GM18517 (cell line): ENCODE measurements around the gene ZBTB44.
A peak's percentile ranks its signal among the peaks of the same experiment; 100 is the strongest.
"Not testable (repeated sequence)": the region's sequence is repeated elsewhere in the genome, so short reads cannot be mapped to it uniquely, and the experiment has no call there.

Experiments
- ATAC-seq: cut with Tn5 transposase; IDR thresholded peaks from one replicate; pipeline ENCODE4 v1.9.1; 2021; ENCODE audit warnings: mild to moderate bottlenecking, moderate library complexity; ENCODE audit not compliant: unreplicated experiment

ZBTB44 gene

DNA sequence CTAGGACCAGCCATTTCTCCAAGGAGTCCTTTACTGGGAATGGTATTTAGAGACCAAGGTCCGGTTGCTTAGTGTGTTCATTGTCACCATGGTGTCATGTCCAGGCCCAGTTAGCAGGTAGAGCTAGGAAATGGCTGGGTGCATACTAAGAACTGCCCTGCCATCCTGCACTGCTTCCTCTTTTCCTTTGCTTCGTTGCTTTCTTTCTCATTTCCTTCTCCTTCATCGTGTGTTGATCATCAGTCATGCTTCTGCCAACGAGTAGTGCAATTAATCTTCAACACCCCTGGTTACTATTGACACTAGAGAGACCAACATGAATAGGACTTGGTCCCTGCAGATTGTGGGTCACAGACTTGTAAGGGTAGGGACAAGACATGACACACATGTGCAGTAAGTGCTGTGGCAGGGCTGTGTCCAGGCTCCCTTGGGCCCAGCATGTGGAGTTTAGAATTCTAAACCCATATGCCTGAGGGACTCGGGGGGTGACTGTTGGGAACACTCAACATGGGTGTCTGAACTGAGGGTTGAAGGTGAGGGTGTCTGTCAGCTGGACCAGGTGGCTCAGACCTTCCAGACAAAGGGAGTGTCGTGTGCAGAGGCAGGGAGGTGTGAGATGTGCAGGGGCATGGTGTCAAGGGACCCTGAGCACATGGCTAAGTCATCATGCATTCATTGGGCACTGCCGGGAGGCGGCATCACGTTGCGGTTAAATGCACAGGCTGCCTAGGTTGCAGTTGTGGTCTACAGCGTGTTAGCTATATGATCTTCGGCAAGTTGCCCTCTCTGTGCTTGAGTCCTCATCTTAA, 112.5 kb downstream of the ZBTB44 start:
- no peak for ATAC-seq

DNA sequence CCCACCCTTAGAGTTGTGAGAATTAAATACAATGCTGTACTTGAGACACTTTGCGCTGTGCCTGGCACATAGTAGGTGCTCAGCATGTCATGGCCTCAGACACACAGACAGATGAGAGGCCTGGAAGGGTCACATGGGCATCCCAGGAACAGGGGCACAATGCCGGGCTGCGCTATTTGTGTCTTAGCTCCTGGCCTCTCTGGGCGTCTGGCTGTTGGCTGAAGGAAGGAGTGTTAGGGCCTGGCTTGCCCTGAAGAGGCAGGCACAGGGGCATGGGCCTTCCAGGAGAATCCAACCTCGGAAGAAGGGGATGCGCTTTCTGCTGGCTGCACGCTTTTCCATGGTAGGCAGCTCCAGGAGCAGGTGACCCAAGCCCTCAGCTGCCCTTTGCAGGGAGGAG, 113.7 kb downstream of the ZBTB44 start:
- no peak for ATAC-seq

DNA sequence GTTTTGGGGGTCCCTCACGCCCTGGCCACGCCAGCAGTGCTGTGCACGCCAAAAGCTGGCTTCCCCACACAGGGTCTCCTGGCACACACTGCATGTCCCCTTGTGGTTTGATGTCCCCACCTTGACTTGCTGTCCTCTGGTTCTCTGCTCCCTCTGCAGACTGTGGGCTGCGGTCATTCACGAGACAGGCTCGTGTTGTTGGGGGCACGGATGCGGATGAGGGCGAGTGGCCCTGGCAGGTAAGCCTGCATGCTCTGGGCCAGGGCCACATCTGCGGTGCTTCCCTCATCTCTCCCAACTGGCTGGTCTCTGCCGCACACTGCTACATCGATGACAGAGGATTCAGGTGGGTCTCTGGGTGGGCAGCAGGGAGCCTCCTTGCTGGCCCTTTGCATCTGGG, 114.9 kb downstream of the ZBTB44 start:
- ATAC-seq: no peak

DNA sequence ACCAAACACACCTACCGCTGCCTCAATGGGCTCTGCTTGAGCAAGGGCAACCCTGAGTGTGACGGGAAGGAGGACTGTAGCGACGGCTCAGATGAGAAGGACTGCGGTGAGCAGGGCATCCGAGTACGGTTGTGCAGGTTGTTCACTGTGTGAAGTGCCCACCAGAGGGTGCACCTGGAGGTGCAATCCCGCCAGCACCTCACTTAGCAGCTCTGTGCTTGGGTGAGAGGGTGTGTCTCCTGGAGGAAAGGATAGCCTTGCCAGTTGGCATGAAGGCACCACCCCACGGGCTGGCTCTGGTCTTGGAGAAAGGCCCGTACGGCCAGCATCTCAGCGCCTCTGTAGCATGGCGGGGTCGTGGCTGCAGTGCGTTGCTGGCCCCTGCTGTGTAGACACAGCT, 115.8 kb downstream of the ZBTB44 start:
- ATAC-seq: no peak

DNA sequence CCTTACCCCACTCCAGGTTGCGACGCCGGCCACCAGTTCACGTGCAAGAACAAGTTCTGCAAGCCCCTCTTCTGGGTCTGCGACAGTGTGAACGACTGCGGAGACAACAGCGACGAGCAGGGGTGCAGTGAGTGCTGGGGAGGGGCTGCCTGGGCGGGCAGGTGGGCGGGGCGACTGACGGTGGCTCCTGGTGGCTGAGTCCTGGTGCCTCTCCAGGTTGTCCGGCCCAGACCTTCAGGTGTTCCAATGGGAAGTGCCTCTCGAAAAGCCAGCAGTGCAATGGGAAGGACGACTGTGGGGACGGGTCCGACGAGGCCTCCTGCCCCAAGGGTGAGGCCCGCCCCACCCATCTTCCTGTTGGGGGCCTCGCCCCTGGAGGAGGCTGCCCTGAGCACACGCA, 116.4 kb downstream of the ZBTB44 start:
- ATAC-seq: no peak

DNA sequence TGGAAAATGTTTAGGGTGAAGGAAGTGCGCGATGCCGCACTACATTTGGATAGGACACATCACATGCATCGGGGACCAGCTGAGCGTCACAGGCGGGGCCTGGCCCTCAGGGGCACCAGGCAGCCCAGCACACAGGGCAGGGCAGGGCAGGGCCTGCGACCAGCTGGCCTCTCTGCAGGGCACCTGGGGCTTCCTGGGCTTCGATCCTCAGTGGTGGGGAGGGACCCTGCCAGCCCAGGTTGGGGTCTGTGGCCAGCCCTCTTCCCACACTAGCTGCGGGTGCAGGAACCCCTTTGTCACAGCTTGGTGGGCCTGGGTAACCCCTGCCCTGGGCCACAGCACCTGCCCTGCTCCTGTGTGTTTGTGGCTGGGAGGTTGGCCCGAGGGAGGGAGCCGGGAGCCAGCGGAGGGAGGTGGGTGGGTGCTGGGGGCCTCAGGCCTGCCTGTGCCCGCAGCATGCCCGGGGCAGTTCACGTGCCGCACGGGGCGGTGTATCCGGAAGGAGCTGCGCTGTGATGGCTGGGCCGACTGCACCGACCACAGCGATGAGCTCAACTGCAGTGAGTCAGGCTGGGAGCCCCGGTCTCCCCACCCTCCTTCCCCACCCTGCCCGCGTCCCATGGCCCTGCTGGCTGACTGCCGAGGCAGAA, 117.2 kb downstream of the ZBTB44 start:
- ATAC-seq: no peak

DNA sequence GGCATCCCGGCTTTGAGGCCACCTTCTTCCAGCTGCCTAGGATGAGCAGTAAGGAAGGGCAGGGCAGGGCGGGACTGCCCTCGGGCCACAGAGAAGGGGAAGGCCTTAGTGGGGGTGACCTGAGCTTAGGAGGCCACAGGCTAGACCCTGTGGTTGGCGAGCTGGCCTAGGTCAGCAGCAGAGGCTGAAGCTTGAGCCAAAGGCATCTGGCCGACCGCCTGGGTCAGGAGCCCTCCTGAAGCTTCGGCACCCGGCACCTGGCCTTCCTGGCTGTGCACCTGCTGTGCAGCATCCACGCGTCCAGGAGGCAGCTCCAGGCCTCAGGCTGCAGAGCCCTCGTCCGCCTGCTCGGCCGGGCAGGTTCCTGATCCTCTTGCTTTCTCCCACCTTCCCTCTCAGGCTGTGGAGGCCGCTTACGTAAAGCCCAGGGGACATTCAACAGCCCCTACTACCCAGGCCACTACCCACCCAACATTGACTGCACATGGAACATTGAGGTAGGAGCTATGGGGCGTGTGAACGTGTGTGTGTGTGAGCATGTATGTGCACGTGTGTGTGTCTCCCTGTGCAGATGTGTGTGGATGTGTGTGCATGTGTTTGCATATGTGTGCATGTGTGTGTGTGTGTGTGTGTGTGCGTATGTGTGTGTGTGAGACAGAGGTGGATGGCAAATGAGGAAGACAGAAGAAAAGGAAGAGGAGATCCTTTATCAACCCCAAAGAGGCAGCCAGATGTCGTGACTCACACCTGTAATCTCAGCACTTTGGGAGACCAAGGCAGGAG, 120.3 kb downstream of the ZBTB44 start:
- no peak for ATAC-seq

DNA sequence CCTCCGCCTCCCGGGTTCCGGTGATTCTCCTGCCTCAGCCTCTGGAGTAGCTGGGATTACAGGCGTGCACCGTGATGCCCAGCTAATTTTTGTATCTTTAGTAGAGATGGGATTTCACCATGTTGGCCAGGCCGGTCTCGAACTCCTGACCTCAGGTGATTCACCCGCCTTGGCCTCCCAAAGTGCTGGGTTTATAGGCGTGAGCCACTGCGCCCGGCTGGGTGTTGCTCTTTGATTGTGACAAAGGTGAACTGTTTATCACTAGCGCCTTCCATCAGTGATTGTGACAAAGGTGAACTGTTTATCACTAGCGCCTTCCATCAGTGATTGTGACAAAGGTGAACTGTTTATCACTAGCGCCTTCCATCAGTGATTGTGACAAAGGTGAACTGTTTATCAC, 121.2 kb downstream of the ZBTB44 start:
- ATAC-seq: not testable (repeated sequence)

DNA sequence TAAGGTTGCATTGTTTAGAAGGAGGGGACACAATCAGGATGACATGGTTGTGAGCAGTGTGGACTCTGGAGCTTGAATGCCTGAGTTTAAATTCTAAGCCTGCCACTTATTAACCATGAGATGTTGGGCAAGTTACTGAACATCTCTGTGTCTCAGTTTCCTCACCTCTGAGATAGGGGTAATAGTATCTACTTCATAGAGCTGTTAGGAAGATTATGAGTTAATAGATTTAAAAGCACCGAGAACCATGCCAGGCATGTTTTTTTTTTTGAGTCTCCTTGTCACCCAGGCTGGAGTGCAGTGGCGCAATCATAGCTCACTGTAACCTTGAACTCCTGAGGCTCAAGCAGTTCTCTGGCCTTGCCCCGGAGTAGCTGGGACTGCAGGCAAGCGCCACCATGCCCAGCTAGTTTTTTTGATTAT, 121.9 kb downstream of the ZBTB44 start:
- ATAC-seq: no peak

DNA sequence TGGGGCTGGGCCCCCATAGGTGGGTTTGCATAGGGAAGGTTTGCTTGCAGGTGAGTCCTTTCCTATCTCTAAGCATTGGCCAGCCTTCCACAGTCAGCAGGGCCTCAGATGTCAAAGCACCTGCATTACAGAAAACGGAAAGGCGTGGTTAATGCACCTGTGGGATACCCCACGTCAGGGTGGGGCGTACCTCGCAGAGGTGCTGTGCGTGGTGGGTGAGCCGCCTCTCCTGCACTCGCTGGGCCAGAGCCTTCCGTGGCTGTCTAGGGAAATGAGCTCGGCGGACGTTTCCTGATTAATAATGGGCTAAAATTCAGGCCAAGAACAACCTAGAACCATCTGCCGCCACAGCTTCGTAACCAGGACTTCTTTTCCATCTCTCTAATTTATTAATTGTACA, 122.8 kb downstream of the ZBTB44 start:
- ATAC-seq: no peak

DNA sequence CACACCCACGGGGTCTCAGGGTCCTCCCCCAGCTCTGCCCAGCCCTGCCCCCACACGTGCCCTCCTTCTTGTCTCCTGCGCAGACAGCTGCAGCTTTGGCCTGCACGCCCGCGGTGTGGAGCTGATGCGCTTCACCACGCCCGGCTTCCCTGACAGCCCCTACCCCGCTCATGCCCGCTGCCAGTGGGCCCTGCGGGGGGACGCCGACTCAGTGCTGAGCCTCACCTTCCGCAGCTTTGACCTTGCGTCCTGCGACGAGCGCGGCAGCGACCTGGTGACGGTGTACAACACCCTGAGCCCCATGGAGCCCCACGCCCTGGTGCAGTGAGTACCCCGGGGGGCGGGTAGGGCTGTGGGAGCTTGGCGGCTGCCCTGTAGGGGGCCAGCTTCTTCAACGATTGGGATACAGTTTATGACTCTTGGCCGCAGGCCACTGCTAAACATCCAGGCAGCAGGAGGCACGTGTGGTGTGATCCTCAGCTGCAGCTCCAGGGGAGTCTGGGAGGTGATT, 124.3 kb downstream of the ZBTB44 start:
- ATAC-seq: no peak

DNA sequence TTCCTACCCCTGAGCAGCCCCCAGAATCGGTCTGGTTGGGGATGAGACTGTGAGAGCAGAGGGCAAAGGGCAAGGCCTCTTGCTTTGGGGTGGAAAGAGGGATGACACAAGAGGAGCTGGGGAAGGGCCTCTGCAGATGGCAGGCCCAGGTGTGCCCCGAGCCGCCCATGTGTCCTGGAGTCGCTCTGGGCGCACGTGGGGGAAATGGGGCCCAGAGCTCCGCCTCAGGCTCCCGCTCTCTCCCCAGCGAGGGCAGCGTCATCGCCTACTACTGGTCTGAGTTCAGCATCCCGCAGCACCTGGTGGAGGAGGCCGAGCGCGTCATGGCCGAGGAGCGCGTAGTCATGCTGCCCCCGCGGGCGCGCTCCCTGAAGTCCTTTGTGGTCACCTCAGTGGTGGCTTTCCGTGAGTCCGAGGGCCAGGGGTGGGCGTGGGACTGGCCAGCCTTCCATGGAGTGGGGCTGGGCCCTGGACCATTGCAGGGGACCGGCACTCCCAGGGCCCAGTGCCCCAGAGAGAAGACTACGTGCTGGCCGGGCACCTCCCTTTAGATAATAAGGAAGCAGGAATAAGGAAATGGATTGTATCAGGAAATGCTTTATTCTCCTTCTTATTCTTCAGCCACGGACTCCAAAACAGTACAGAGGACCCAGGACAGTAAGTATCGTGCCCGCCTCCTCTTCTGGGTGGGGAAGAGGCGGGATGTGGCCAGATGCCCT, 125.1 kb downstream of the ZBTB44 start:
- ATAC-seq: no peak

DNA sequence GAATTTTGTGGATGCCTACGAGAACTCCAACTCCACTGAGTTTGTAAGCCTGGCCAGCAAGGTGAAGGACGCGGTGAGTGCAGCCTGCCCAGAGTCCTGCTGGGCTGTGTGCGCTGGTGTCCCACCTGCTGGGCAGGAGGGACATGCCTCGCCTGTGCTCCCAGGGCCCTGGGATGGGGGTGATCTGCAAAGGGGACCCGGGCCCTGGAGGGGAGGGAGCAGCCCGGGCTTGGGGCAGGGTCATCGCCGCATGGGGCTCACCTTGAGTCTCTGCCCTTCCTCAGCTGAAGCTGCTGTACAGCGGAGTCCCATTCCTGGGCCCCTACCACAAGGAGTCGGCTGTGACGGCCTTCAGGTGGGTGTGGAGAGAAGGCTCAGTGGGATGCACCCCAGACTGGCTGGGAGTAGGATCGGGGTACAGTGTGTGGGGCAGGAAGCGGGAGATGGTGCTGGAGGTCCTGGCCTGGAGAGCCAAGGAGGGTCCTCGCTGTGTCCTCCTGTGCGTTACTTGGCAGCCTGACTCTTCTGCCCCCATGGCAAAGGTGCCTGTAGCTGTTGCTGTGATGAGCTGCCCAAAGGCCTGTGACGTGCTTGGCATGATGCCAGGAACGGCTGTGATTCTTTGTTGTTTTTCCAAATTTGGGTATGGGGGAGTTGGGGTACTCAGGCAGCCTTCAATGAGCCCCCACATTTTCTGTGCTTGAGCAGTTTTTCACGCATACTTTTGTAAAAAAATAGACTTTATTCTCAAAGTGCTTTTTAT, 126.0 kb downstream of the ZBTB44 start:
- no peak for ATAC-seq

DNA sequence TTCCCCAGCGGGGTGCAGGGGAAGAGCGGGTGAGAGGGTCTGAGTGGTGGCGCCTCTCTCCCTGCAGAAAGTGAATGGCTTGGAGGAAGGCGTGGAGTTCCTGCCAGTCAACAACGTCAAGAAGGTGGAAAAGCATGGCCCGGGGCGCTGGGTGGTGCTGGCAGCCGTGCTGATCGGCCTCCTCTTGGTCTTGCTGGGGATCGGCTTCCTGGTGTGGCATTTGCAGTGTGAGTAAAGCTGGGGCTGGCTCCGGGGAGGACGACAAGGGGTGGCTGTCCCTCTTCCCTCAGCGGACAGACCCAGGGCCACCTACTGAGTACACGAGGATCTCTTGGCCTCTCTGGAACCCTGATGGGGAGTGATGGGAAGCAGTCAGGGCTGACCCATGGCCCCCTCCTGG, 126.7 kb downstream of the ZBTB44 start:
- ATAC-seq: no peak

DNA sequence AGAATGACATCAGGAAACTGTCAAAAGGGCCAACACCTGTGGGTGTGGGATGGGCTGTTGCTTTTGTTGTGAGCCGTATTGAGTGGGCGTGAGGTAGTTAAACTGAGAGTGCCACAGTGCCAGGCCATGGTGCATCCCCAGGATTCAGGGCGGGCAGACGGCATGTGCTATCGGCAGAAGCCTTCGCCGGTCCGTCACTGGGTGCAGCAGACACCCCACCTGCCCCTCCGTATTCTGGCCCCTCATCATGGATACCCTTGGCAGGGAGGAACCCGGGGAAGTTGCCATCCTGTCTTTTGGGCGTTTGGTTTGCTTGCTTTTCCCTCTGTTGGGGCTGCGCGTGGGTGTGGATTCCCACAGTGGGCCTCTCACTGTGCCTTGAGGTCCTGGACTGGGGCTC, 127.6 kb downstream of the ZBTB44 start:
- no peak for ATAC-seq

DNA sequence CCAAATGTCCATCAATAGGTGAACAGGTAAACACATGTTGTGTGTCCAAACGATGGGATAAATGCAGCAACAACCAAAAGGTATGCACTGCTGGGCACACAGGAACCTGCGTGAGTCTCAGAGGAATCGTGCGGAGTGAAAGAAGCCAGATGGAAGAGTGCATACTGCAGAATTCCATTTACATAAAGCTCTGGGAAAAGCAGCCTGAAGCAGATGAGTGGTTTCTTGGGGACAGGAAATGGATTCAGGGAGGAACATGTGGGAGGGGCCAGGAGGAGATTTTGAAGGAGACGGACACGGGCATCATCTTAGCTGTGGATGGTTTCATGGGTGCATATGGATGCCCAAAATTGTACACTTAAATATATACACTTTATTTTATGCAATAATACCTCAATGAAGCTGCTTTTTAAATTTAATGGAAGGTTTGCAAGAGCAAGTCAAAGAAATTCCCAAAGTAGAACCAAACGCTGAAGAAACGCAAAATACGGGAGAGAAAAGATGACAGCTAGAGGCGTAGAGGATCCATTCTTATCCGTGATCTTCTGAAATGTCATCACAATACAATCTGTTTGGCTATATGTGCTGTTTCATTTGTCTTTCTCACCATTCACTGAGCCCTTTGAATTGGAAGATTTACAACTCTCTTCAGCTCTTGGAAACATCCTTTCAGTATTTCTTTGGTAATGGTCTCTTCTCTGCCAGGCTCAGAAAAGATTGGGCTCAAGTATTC, 130.7 kb downstream of the ZBTB44 start:
- no peak for ATAC-seq

DNA sequence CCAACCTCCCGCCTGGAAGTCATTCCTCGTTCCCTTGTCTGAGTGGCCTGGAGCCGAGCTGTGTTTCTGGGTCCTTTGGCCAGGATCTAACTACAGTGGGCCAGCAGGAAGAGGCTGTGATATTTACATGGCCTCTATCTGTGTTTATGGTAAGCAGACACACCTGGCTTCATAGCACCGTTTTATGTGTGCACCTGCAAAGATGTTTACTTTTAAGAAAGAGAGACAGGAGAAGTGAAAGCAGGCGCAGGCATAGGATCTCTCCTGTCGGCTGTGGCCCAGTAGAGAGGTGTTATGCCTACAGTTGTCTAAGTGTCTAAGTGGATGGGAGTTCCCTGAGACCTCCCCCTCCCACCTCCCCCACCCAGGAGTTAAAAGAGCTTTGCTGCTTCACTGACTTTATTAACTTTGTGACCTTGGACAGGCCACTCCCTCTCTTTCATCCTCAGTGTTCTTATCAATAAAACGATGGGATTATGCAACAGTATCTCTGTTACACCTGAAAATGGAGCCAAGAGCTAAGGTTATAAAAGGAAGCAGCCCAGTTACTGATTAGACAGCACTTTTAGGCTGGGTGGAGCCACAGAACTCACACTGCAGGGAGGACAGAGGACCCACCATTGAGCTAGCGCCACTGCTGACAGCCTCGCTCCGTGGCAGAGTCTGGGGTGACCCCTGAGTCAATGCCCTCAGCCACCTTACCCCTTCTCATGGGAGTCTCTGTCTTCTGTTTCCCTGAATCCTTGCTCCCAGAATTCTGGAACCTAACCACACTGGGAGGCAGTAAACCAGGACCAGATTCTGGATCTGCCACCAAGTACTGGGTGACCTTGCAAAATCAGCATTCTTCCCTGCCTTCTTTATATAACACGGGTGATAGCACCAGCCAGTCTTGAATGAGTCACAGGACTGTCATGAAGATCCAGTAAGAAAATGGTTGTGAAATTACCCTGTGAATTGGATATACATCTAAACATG, 133.1 kb downstream of the ZBTB44 start:
- ATAC-seq: peak; percentile 46

DNA sequence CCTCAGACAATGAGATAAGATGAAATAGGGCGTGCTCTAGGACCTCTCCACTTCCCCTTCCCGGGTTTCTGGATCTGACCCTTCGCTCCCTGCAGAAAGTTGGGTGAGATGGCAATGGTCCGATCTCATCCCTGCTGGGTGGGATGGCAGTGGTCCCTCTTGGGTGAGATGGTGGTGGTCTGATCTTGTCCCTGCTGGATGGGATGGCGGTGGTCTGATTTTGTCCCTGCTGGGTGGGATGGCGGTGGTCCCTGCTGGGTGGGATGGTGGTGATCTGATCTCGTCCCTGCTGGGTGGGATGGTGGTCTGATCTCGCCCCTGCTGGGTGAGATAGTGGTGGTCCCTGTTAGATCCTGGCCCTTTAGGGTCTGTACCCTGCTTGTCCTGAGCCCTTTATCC, 133.8 kb downstream of the ZBTB44 start:
- no peak for ATAC-seq
